Common myeloid progenitor, CD34-positive (primary cell): ENCODE measurements around the gene APLNR.

ENCODE experiments used
- CTCF ChIA-PET: fragments of 350-600 bp; sonication (Branson Sonifier 250); formaldehyde crosslinking; loops from one replicate; lab custom pipeline; 2021; ENCODE audit warnings: antibody characterized with exemption; lab: Charles Lee
- POLR2A ChIA-PET: fragments of 350-600 bp; sonication (Branson Sonifier 250); formaldehyde crosslinking; loops from one replicate; lab custom pipeline; 2021; ENCODE audit warnings: antibody characterized with exemption; lab: Charles Lee
- DNase-seq, 3 donors: peaks; one replicate each; pipeline versions ENCODE4 v3.0.0 to v3.0.0-alpha.2; 2013
- H3K27ac ChIP-seq, 2 experiments: 1 replicate in 1 of 2; 2 replicates in 1 of 2; pipeline ENCODE4 v1.7.0; 2013; ENCODE audit warnings: inconsistent platforms in 2 of 2, low read length in 2 of 2, mild to moderate bottlenecking in 2 of 2, low read depth in 1 of 2, moderate library complexity in 1 of 2; ENCODE audit not compliant: severe bottlenecking in 2 of 2, insufficient read depth in 1 of 2, poor library complexity in 1 of 2
- H3K27me3 ChIP-seq, 5 experiments: replicated peaks in 2 of 5; 1 replicate in 3 of 5; 2 replicates in 2 of 5; pipeline versions ENCODE4 v1.6.1 to v1.7.0; 2013; ENCODE audit warnings: low read length in 4 of 5, mild to moderate bottlenecking in 2 of 5, moderate library complexity in 2 of 5, inconsistent platforms in 1 of 5; ENCODE audit not compliant: insufficient read depth in 5 of 5, control insufficient read depth in 4 of 5
- H3K36me3 ChIP-seq, 4 experiments: 1 replicate in 2 of 4; 2 replicates in 2 of 4; pipeline versions ENCODE4 v1.6.1 to v1.7.0; 2013; ENCODE audit warnings: low read length in 3 of 4, control low read depth in 1 of 4, mild to moderate bottlenecking in 1 of 4; ENCODE audit not compliant: control insufficient read depth in 4 of 4, insufficient read depth in 4 of 4
- H3K4me1 ChIP-seq, 4 experiments: 1 replicate in 3 of 4; 2 replicates in 1 of 4; pipeline versions ENCODE4 v1.6.1 to v1.7.1; 2013; ENCODE audit warnings: low read length in 3 of 4, mild to moderate bottlenecking in 3 of 4, control low read depth in 1 of 4, inconsistent platforms in 1 of 4, moderate library complexity in 1 of 4; ENCODE audit not compliant: control insufficient read depth in 4 of 4, insufficient read depth in 4 of 4; ENCODE audit errors: control extremely low read depth in 1 of 4
- H3K4me3 ChIP-seq, 7 experiments: 1 replicate in 4 of 7; 2 replicates in 3 of 7; pipeline versions ENCODE4 v1.5.1 to v1.7.0; 2013; ENCODE audit warnings: mild to moderate bottlenecking in 7 of 7, low read length in 6 of 7, moderate library complexity in 6 of 7, inconsistent platforms in 2 of 7, low read depth in 2 of 7, control low read depth in 1 of 7; ENCODE audit not compliant: insufficient read depth in 4 of 7, control insufficient read depth in 1 of 7; ENCODE audit errors: extremely low read depth in 1 of 7
- H3K9me3 ChIP-seq, 5 experiments: 1 replicate in 4 of 5; 2 replicates in 1 of 5; pipeline versions ENCODE4 v1.6.1 to v1.7.1; 2013; ENCODE audit warnings: low read length in 4 of 5, mild to moderate bottlenecking in 2 of 5, inconsistent platforms in 1 of 5, low read depth in 1 of 5, moderate library complexity in 1 of 5; ENCODE audit not compliant: control insufficient read depth in 4 of 5, insufficient read depth in 2 of 5; ENCODE audit errors: control extremely low read depth in 1 of 5
- WGBS: methylation state at CpG from one replicate; pipeline ENCODE4 v1.1.5; 2013; ENCODE audit not compliant: insufficient coverage; 5-methylcytosine and 5-hydroxymethylcytosine counted together

APLNR gene

DNA sequence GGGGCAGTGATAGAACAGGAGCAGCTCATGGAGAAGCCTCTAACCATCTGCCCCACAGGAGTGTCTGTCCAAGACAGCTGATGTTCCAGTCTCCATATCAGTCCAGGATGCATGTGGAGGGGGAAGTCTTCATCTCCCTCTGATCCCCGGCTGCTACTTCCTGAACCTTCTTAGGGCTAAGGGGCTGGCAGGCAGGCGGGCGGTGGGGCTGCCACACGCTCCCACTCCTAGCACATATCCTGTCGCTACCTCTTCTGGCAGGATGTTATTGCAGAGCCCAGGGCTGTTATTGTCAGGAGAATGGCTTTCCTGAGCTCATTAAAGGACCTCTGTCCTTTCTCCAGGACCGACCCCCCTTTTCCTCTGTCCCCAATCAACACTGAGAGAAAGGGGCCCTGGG is 29.9 kb downstream of the APLNR start:
- POLR2A ChIA-PET, result no interaction called here
- no peak for DNase-seq
- Histone ChIP-seq H3K36me3 (no peaks in the 10 kb centered on the region), H3K27ac (no peak overlapping the region), H3K4me1 (no peaks in the 10 kb centered on the region), H3K27me3 (peaks cover 7 to 76% (median 15%) of the 10 kb centered on the region in 5 experiments), H3K9me3 (no peaks in the 10 kb centered on the region), H3K4me3 (no peak overlapping the region)
- WGBS, result 22% methylated on average over 3 of the region's 6 CpGs
- CTCF ChIA-PET, result interaction anchor here (0.9 kb wide), 1 partner anchor 10 kb away, joined by 3 read pairs; no protein-coding TSS in a partner anchor

DNA sequence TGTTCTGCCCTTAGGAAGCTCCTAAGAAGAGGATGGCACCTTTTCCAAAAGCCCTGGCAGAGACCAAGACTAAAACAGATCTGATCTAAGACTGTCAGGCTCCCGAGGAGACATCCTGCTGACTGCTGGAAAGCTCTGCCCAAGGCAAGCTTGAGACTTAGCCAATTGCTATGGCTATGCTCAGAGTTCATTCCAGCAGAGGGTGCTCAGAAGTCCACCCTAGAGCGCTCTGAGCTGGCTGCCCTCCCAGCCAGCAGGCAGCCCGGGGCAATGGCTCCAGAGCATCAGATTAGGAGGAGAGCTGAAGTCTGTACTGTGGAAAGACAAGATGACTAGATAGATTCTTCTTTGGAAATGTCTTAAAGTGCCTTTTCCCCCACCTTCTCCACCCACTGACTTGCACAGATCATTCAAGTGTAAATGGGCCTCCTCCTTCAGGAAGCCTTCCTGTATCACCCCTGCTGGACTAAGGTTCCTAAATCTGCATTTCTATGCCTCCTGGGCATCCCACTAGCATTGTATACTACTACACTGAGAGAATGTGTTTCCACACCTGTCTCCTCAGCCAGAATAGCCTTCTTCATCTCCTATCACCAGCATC is 31.9 kb downstream of the APLNR start:
- WGBS, result 38% methylated on average over 1 of the region's 3 CpGs

GRCh38 chr11:57203882-57204480 is 33.1 kb downstream of the APLNR start:
- no peak for DNase-seq
- WGBS, result 75% methylated on average over 2 of the region's 7 CpGs
- Histone ChIP-seq H3K4me1 (no peaks in the 10 kb centered on the region), H3K27me3 (peaks cover 7 to 90% (median 19%) of the 10 kb centered on the region in 5 experiments), H3K36me3 (no peaks in the 10 kb centered on the region), H3K4me3 (no peak overlapping the region), H3K27ac (no peak overlapping the region), H3K9me3 (no peaks in the 10 kb centered on the region)
- ChIA-PET CTCF (interaction anchor here (1.2 to 2.5 kb wide), 2 partner anchors 46 to 72 kb away, joined by 3 to 11 read pairs; no protein-coding TSS in a partner anchor), POLR2A (interaction anchor here (1.0 kb wide), 1 partner anchor 30 kb away, joined by 3 read pairs; no protein-coding TSS in a partner anchor)

More for the DNA sequence above, 31.9 kb downstream of the APLNR start:
- no peak for DNase-seq
- ChIA-PET POLR2A (no interaction called here), CTCF (interaction anchor here (1.2 to 2.5 kb wide), 2 partner anchors 45 to 73 kb away, joined by 3 to 11 read pairs; no protein-coding TSS in a partner anchor)
- Histone ChIP-seq H3K9me3 (no peaks in the 10 kb centered on the region), H3K27ac (no peak overlapping the region), H3K4me3 (no peak overlapping the region), H3K36me3 (no peaks in the 10 kb centered on the region), H3K4me1 (no peaks in the 10 kb centered on the region), H3K27me3 (peaks cover 7 to 84% (median 21%) of the 10 kb centered on the region in 5 experiments)

DNA sequence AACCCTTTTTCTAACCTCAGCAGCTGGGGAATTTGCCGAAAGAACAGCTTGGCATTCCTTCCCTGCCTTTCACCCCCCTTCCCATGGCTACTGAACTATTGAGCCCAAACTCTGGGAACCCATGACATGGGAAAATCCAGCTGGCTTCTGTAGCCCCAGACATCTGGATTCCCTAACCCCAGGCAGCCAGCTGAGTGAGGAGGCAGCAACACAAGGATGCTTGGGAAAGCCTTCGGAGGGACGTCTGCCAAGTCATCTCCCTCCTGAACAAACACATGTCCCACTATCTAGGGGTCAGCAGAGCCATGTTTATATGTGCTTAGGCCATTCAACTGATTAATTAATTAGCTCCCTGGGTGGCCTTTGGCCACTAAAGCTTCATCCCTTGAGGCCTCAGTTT is 33.7 kb downstream of the APLNR start:
- DNase-seq, result no peak
- CTCF ChIA-PET, result interaction anchor here (2.5 kb wide), 1 partner anchor 47 kb away, joined by 11 read pairs; no protein-coding TSS in a partner anchor
- POLR2A ChIA-PET, result interaction anchor here (1.0 kb wide), 1 partner anchor 29 kb away, joined by 3 read pairs; no protein-coding TSS in a partner anchor
- H3K4me3 ChIP-seq, result no peak overlapping the region
- 60% methylated on average over 3 of the region's 3 CpGs for WGBS
- H3K27ac ChIP-seq, result no peak overlapping the region
- H3K4me1 ChIP-seq, result no peaks in the 10 kb centered on the region
- no peaks in the 10 kb centered on the region for H3K9me3 ChIP-seq
- H3K36me3 ChIP-seq, result no peaks in the 10 kb centered on the region
- peaks cover 7 to 94% (median 19%) of the 10 kb centered on the region in 5 experiments for H3K27me3 ChIP-seq

- CTCF ChIA-PET, result interaction anchor here (1.0 kb wide), 1 partner anchor 8 kb away, joined by 3 read pairs; no protein-coding TSS in a partner anchor
Observed at GRCh38 chr11:57202281-57202680, 34.8 kb downstream of the APLNR start.

DNA sequence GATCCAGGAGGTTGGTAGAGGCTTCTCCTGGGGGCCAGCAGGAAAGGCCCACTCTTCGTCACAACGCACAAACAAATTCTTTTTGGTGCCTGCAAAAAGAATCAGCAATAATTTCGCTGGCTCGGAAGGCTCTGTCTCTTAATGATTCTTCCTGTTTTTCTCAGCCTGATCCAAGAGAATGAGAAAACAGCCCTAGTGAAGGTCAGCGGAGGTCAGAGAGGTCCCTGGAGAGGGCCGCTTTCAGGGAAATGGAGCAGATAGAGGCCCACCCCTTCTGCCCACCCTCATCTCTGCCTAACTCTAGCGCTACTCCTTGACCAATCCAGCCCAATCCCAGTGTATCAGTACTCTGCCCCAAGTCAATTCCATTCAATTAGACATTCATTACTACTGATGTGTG is 36.1 kb downstream of the APLNR start:
- H3K36me3 ChIP-seq, result no peaks in the 10 kb centered on the region
- ChIA-PET CTCF (no interaction called here), POLR2A (no interaction called here)
- DNase-seq, result no peak
- no peaks in the 10 kb centered on the region for H3K9me3 ChIP-seq
- H3K4me3 ChIP-seq, result no peak overlapping the region
- H3K27ac ChIP-seq, result no peak overlapping the region
- H3K27me3 ChIP-seq, result peaks cover 7 to 91% (median 26%) of the 10 kb centered on the region in 5 experiments
- H3K4me1 ChIP-seq, result no peaks in the 10 kb centered on the region
- 17% methylated on average over 6 of the region's 7 CpGs for WGBS

More at GRCh38 chr11:57202281-57202680, 34.8 kb downstream of the APLNR start:
- POLR2A ChIA-PET, result no interaction called here
- WGBS, result 87% methylated on average over 10 of the region's 10 CpGs
- Histone ChIP-seq H3K9me3 (no peaks in the 10 kb centered on the region), H3K27me3 (peaks cover 7 to 95% (median 22%) of the 10 kb centered on the region in 5 experiments), H3K4me1 (no peaks in the 10 kb centered on the region), H3K4me3 (no peak overlapping the region), H3K27ac (no peak overlapping the region), H3K36me3 (no peaks in the 10 kb centered on the region)
- no peak for DNase-seq

GRCh38 chr11:57199330-57199729 is 37.7 kb downstream of the APLNR start:
- ChIA-PET POLR2A (no interaction called here), CTCF (interaction anchor here (0.9 kb wide), 1 partner anchor 69 kb away, joined by 3 read pairs; no protein-coding TSS in a partner anchor)
- DNase-seq, result no peak
- Histone ChIP-seq H3K36me3 (no peaks in the 10 kb centered on the region), H3K4me3 (no peak overlapping the region), H3K4me1 (no peaks in the 10 kb centered on the region), H3K27me3 (peaks cover 0 to 91% (median 27%) of the 10 kb centered on the region in 5 experiments), H3K27ac (no peak overlapping the region), H3K9me3 (no peaks in the 10 kb centered on the region)
- 89% methylated on average over 11 of the region's 11 CpGs for WGBS
